ENCODE data around the gene TMEM247. TPM values are rescaled to one million over a fixed set of nuclear protein-coding genes. Genes with fewer than 3 reads are reported as not detected.

Gene TMEM247
- total RNA-seq, 3 donors from 2014 or later (not counting 1 experiment from before 2014, with no cell fraction given) = not detected

DNA sequence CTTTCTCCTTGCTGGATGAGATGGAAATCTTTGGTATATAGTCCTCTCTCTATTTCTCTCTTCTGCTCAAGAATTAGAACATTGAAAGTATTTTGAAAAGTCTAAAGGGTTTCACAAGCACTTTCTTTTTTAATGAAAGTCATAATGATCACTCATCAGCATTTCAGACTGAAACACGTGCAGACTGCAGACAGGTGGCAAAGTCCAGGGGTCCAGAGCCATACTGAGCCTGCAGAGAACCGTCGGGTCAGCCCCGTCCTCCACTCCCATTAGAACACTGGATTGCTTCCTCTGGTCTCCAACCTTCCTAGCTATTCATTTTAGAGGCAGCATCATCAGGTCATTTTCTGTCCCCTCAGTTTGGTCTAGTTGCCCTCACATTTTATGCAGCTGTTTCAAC is 3.1 kb downstream of the TMEM247 start:
- Mint-ChIP-seq H3K27me3 (ENCODE audit: low read depth in 2 of 2) (no peaks in the 10 kb centered on the region), H3K4me1 (peaks cover 8 to 17% of the 10 kb centered on the region in 2 donors), H3K27ac (no peak overlapping the region), H3K9me3 (no peaks in the 10 kb centered on the region), H3K4me3 (no peak overlapping the region), H3K36me3 (no peaks in the 10 kb centered on the region)
- Histone ChIP-seq H3K4me1 (ENCODE audit: control insufficient read depth, insufficient read depth, low read length) (peaks cover 5% of the 10 kb centered on the region), H3K27ac (ENCODE audit: low read length) (no peak overlapping the region), H3K27me3 (ENCODE audit: control insufficient read depth, insufficient read depth, low read length) (no peaks in the 10 kb centered on the region), H3K36me3 (ENCODE audit: control insufficient read depth, insufficient read depth, low read length) (no peaks in the 10 kb centered on the region), H3K9me3 (ENCODE audit: control insufficient read depth, insufficient read depth, low read length) (no peaks in the 10 kb centered on the region), H3K4me3 (ENCODE audit: low read length) (no peak overlapping the region)
- 93% methylated on average over 4 of the region's 4 CpGs for WGBS (ENCODE audit: insufficient coverage)
- intact Hi-C loops (cut with micrococcal nuclease) = no loop called here
- no peak for ATAC-seq
- DNase-seq = no peak
- TF ChIP-seq, protein P1, sequence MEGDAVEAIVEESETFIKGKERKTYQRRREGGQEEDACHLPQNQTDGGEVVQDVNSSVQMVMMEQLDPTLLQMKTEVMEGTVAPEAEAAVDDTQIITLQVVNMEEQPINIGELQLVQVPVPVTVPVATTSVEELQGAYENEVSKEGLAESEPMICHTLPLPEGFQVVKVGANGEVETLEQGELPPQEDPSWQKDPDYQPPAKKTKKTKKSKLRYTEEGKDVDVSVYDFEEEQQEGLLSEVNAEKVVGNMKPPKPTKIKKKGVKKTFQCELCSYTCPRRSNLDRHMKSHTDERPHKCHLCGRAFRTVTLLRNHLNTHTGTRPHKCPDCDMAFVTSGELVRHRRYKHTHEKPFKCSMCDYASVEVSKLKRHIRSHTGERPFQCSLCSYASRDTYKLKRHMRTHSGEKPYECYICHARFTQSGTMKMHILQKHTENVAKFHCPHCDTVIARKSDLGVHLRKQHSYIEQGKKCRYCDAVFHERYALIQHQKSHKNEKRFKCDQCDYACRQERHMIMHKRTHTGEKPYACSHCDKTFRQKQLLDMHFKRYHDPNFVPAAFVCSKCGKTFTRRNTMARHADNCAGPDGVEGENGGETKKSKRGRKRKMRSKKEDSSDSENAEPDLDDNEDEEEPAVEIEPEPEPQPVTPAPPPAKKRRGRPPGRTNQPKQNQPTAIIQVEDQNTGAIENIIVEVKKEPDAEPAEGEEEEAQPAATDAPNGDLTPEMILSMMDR (IDR thresholded peaks at IDR 0.05) = no peak

DNA sequence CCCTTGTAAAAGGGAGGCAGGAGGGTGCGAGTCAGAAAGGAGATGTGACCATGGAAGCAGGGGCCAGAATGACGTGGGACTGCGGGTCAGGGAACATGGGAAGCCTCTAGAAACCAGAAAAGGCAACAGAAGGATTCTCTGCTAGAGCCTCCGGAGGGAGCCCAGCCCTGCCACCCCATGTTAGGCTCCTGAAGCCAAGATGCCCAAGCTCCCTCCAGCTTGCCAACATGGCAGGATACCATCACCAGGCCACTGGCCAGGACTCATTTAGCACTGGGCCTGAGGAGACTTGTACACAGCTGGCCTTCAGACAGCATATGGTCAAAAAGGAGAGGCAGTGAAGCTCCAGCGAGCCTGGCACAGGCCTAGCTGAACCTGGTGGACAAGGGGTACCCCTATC is 5.6 kb downstream of the TMEM247 start:
- TF ChIP-seq, protein P1 (IDR thresholded peaks at IDR 0.05) = no peak
- Histone ChIP-seq H3K27ac (ENCODE audit: low read length) (no peak overlapping the region), H3K9me3 (ENCODE audit: control insufficient read depth, insufficient read depth, low read length) (no peaks in the 10 kb centered on the region), H3K4me3 (ENCODE audit: low read length) (no peak overlapping the region), H3K4me1 (ENCODE audit: control insufficient read depth, insufficient read depth, low read length) (no peaks in the 10 kb centered on the region), H3K27me3 (ENCODE audit: control insufficient read depth, insufficient read depth, low read length) (no peaks in the 10 kb centered on the region), H3K36me3 (ENCODE audit: control insufficient read depth, insufficient read depth, low read length) (no peaks in the 10 kb centered on the region)
- no peaks in the 10 kb centered on the region for H3K9me3 Mint-ChIP-seq
- 91% methylated on average over 5 of the region's 5 CpGs for WGBS (ENCODE audit: insufficient coverage)
- H3K4me3 Mint-ChIP-seq = no peak overlapping the region
- ATAC-seq (no peak), DNase-seq (no peak)
- H3K27me3 Mint-ChIP-seq (ENCODE audit: low read depth in 2 of 2) = peaks cover 0 to 1% of the 10 kb centered on the region in 2 donors
- no peak overlapping the region for H3K27ac Mint-ChIP-seq
- H3K4me1 Mint-ChIP-seq = no peaks in the 10 kb centered on the region
- intact Hi-C loops (cut with micrococcal nuclease) = no loop called here
- H3K36me3 Mint-ChIP-seq = no peaks in the 10 kb centered on the region

DNA sequence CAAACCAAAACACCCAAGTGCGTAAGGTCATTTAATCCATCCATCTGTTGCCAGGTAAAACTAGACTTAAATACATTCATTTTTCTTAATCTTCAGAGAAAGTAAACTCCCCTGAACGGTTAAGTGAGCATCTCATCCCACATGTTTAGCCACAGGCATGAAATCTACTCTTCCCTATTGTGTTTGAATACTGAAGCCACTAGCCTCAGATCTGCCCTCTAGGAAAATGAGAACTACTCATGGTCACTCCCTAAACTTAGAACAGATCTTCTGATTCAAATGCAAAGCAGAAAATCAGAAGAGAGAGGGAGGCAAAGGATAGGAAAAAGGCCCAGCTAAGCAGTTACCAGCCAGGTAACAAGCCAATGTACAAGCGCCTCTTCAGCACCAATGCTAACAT is 7.1 kb downstream of the TMEM247 start:
- DNase-seq (no peak), ATAC-seq (no peak)
- Mint-ChIP-seq H3K27ac (no peak overlapping the region), H3K4me1 (no peaks in the 10 kb centered on the region), H3K27me3 (ENCODE audit: low read depth in 2 of 2) (peaks cover 0 to 2% of the 10 kb centered on the region in 2 donors), H3K4me3 (no peak overlapping the region), H3K9me3 (no peaks in the 10 kb centered on the region), H3K36me3 (no peaks in the 10 kb centered on the region)
- WGBS (ENCODE audit: insufficient coverage) = 90% methylated on average over 3 of the region's 3 CpGs
- H3K9me3 ChIP-seq (ENCODE audit: control insufficient read depth, insufficient read depth, low read length) = no peaks in the 10 kb centered on the region
- TF ChIP-seq, protein P1 (IDR thresholded peaks at IDR 0.05) = no peak
- intact Hi-C loops (cut with micrococcal nuclease) = no loop called here
- no peaks in the 10 kb centered on the region for H3K27me3 ChIP-seq (ENCODE audit: control insufficient read depth, insufficient read depth, low read length)
- no peaks in the 10 kb centered on the region for H3K4me1 ChIP-seq (ENCODE audit: control insufficient read depth, insufficient read depth, low read length)
- H3K36me3 ChIP-seq (ENCODE audit: control insufficient read depth, insufficient read depth, low read length) = no peaks in the 10 kb centered on the region
- H3K27ac ChIP-seq (ENCODE audit: low read length) = no peak overlapping the region
- no peak overlapping the region for H3K4me3 ChIP-seq (ENCODE audit: low read length)

DNA sequence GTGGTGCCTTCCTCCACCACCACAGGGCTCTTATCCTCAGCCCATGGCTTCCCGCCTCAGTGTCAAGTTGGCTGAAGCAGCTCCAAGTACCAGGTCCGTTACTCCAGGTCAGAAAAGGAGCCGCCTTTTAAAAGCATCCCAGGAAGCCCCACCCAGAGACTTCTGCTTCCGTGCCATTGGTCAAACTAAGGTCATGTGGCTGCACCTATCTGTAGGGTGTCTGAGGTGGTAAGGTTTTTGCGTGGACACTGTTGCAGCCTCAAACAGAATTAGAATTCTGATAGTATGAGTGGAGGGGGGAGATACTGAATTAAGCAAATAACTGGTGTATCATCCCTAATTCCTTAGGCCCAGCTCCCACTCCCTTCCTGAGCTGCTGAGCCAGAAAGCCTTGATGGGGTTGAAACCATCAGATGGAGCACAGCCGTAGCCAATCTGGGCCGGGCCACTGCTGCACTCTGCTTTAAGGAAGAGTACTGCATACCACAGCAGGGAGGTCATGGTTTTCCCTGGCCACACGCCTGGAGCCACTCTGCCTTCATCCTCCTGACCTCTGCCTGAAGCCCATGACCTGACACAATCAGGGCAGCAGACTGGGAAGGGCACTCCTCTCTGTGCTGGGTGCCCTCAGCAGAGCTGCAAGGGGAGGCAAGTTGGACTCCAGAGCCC is 8.4 kb downstream of the TMEM247 start:
- H3K4me1 ChIP-seq (ENCODE audit: control insufficient read depth, insufficient read depth, low read length) = peaks cover under 1% of the 10 kb centered on the region
- no peaks in the 10 kb centered on the region for H3K27me3 ChIP-seq (ENCODE audit: control insufficient read depth, insufficient read depth, low read length)
- H3K9me3 Mint-ChIP-seq = no peaks in the 10 kb centered on the region
- intact Hi-C loops (cut with micrococcal nuclease) = no loop called here
- H3K27me3 Mint-ChIP-seq (ENCODE audit: low read depth in 2 of 2) = peaks cover 0 to 2% of the 10 kb centered on the region in 2 donors
- H3K9me3 ChIP-seq (ENCODE audit: control insufficient read depth, insufficient read depth, low read length) = no peaks in the 10 kb centered on the region
- H3K36me3 ChIP-seq (ENCODE audit: control insufficient read depth, insufficient read depth, low read length) = no peaks in the 10 kb centered on the region
- ATAC-seq = no peak
- no peak overlapping the region for H3K27ac Mint-ChIP-seq
- WGBS (ENCODE audit: insufficient coverage) = 88% methylated on average over 8 of the region's 8 CpGs
- peaks cover under 1 to 7% of the 10 kb centered on the region in 2 donors for H3K4me1 Mint-ChIP-seq
- no peak overlapping the region for H3K27ac ChIP-seq (ENCODE audit: low read length)
- no peaks in the 10 kb centered on the region for H3K36me3 Mint-ChIP-seq
- no peak for DNase-seq
- no peak overlapping the region for H3K4me3 ChIP-seq (ENCODE audit: low read length)
- H3K4me3 Mint-ChIP-seq = no peak overlapping the region
- TF ChIP-seq, protein P1 (IDR thresholded peaks at IDR 0.05) = no peak
